Endodermal cell (in vitro differentiated cells): ENCODE data around the gene BTNL3. TPM values are rescaled to one million over a fixed set of nuclear protein-coding genes. Genes with fewer than 3 reads are reported as not detected.
"Not testable (repeated sequence)": the region's sequence is repeated elsewhere in the genome, so short reads cannot be mapped to it uniquely, and the experiment has no call there.

ENCODE experiments used
- DNase-seq: peaks from one replicate; pipeline ENCODE4 v3.0.0-alpha.2; 2017
- H3K27ac ChIP-seq: 2 replicates; pipeline ENCODE4 v1.5.1; 2013; ENCODE audit warnings: mild to moderate bottlenecking, low read depth, low read length, moderate library complexity
- H3K27me3 ChIP-seq: 2 replicates; pipeline ENCODE4 v1.6.1; 2013; ENCODE audit warnings: mild to moderate bottlenecking, low read length, moderate library complexity; ENCODE audit not compliant: insufficient read depth, control insufficient read depth, poor library complexity, severe bottlenecking
- H3K36me3 ChIP-seq: 2 replicates; pipeline ENCODE4 v1.7.0; 2013; ENCODE audit warnings: mild to moderate bottlenecking, low read length, moderate library complexity; ENCODE audit not compliant: control insufficient read depth, insufficient read depth
- H3K4me1 ChIP-seq: one replicate; pipeline ENCODE4 v1.7.0; 2013; ENCODE audit warnings: low read length; ENCODE audit not compliant: control insufficient read depth, insufficient read depth
- H3K4me3 ChIP-seq: 2 replicates; pipeline ENCODE4 v1.5.1; 2013; ENCODE audit warnings: mild to moderate bottlenecking, low read length, moderate library complexity
- H3K9ac ChIP-seq: 2 replicates; pipeline ENCODE4 v1.6.1; 2013; ENCODE audit warnings: mild to moderate bottlenecking, low read length, moderate library complexity; ENCODE audit not compliant: poor library complexity, severe bottlenecking; ENCODE audit errors: extremely low read depth
- H3K9me3 ChIP-seq: 2 replicates; pipeline ENCODE4 v1.6.1; 2013; ENCODE audit warnings: mild to moderate bottlenecking, low read length, moderate library complexity; ENCODE audit not compliant: control insufficient read depth
- H3K27ac Mint-ChIP-seq: 2 replicates; pipeline ENCODE4 v1.8.0; 2020; ENCODE audit warnings: mixed read lengths
- H3K27me3 Mint-ChIP-seq: 2 replicates; pipeline ENCODE4 v1.8.0; 2021; ENCODE audit warnings: mild to moderate bottlenecking, mixed read lengths; ENCODE audit not compliant: insufficient read depth
- H3K36me3 Mint-ChIP-seq: 2 replicates; pipeline ENCODE4 v1.8.0; 2020; ENCODE audit warnings: low read depth, mixed read lengths
- H3K4me1 Mint-ChIP-seq: 2 replicates; pipeline ENCODE4 v1.8.0; 2020; ENCODE audit warnings: mixed read lengths
- H3K4me3 Mint-ChIP-seq: 2 replicates; pipeline ENCODE4 v1.8.0; 2020; ENCODE audit warnings: mild to moderate bottlenecking, moderate library complexity, mixed read lengths
- H3K9me3 Mint-ChIP-seq: 2 replicates; pipeline ENCODE4 v1.8.0; 2020; ENCODE audit warnings: mild to moderate bottlenecking, mixed read lengths
- CTCF ChIP-seq: fragments of 200-600 bp; sonication (generic); conservative IDR thresholded peaks from 2 replicates; pipeline ENCODE4 v1.5.0; 2021; ENCODE audit warnings: antibody characterized with exemption, mild to moderate bottlenecking
- WGBS, 2 experiments: methylation state at CpG; one replicate each; pipeline versions ENCODE4 v1.1.5 to v1.1.7; 2013; ENCODE audit warnings: missing lambda C conversion rate in 2 of 2, mixed read lengths in 1 of 2; ENCODE audit not compliant: insufficient coverage in 1 of 2, insufficient read length in 1 of 2; 5-methylcytosine and 5-hydroxymethylcytosine counted together
- total RNA-seq, 2 donors: library from RNA; stranded (reverse); fragmentation: NEBNext Ultra II Directional in 1 of 2; extraction: Animal tissue kit (Norgen Biotek cat#: 25700) in 1 of 2; gene quantifications; 2 replicates in 1 of 2; 3 replicates in 1 of 2; pipeline ENCODE4 v1.2.1, GENCODE V29; 2021

The BTNL3 gene
- total RNA-seq, 2 donors from 2014 or later = not detected

- no peak overlapping the region for H3K4me3 ChIP-seq
- no peak for TF ChIP-seq CTCF
- H3K36me3 ChIP-seq = no peaks in the 10 kb centered on the region
- Mint-ChIP-seq H3K27ac (no peak overlapping the region), H3K27me3 (peaks cover 9% of the 10 kb centered on the region), H3K4me1 (no peaks in the 10 kb centered on the region), H3K9me3 (no peaks in the 10 kb centered on the region), H3K36me3 (no peaks in the 10 kb centered on the region), H3K4me3 (no peak overlapping the region)
- no peak for DNase-seq
- peaks cover 10% of the 10 kb centered on the region for H3K9me3 ChIP-seq
- H3K27me3 ChIP-seq = no peaks in the 10 kb centered on the region
- no peaks in the 10 kb centered on the region for H3K4me1 ChIP-seq
- H3K9ac ChIP-seq = no peak overlapping the region
- H3K27ac ChIP-seq = no peak overlapping the region
Measured at GRCh38 chr5:181001947-181002346, 13.3 kb downstream of the BTNL3 start.

GRCh38 chr5:181005791-181006190 lies 17.1 kb downstream of the BTNL3 start:
- H3K9ac ChIP-seq = no peak overlapping the region
- H3K4me3 Mint-ChIP-seq = no peak overlapping the region
- WGBS, 2 experiments = 72 to 89% methylated on average over 7 to 9 of the region's 9 CpGs

GRCh38 chr5:181008136-181008535 lies 19.5 kb downstream of the BTNL3 start:
- no peaks in the 10 kb centered on the region for H3K4me1 Mint-ChIP-seq
- no peaks in the 10 kb centered on the region for H3K4me1 ChIP-seq
- WGBS, 2 experiments = 73 to 85% methylated on average over 4 to 6 of the region's 6 CpGs

More at GRCh38 chr5:181005791-181006190, 17.1 kb downstream of the BTNL3 start:
- H3K27ac Mint-ChIP-seq = no peak overlapping the region
- no peaks in the 10 kb centered on the region for H3K36me3 Mint-ChIP-seq
- H3K4me1 ChIP-seq = no peaks in the 10 kb centered on the region
- no peak overlapping the region for H3K27ac ChIP-seq
- H3K27me3 ChIP-seq = no peaks in the 10 kb centered on the region
- no peaks in the 10 kb centered on the region for H3K36me3 ChIP-seq
- DNase-seq = no peak
- H3K27me3 Mint-ChIP-seq = peaks cover 9% of the 10 kb centered on the region
- no peak for TF ChIP-seq CTCF
- H3K4me3 ChIP-seq = no peak overlapping the region
- H3K4me1 Mint-ChIP-seq = no peaks in the 10 kb centered on the region
- peaks cover 10% of the 10 kb centered on the region for H3K9me3 ChIP-seq
- no peaks in the 10 kb centered on the region for H3K9me3 Mint-ChIP-seq

GRCh38 chr5:181010018-181010417 lies 21.4 kb downstream of the BTNL3 start:
- peaks cover 10% of the 10 kb centered on the region for H3K9me3 ChIP-seq
- H3K36me3 ChIP-seq, H3K9ac ChIP-seq, H3K4me3 ChIP-seq, DNase-seq, H3K4me3 Mint-ChIP-seq, H3K27ac ChIP-seq, H3K9me3 Mint-ChIP-seq, H3K27ac Mint-ChIP-seq, H3K4me1 ChIP-seq, H3K4me1 Mint-ChIP-seq, H3K27me3 ChIP-seq, H3K36me3 Mint-ChIP-seq: not testable (repeated sequence)
- peaks cover 29% of the 10 kb centered on the region for H3K27me3 Mint-ChIP-seq
- 82% methylated on average over 4 of the region's 4 CpGs; no CpG with 5 or more reads in 1 of the 2 experiments for WGBS, 2 experiments

More at GRCh38 chr5:181008136-181008535, 19.5 kb downstream of the BTNL3 start:
- Histone ChIP-seq H3K4me3 (no peak overlapping the region), H3K27ac (no peak overlapping the region), H3K9ac (no peak overlapping the region), H3K9me3 (peaks cover 10% of the 10 kb centered on the region), H3K36me3 (no peaks in the 10 kb centered on the region), H3K27me3 (no peaks in the 10 kb centered on the region)
- peak; percentile 53 for DNase-seq
- no peak overlapping the region for H3K4me3 Mint-ChIP-seq
- no peaks in the 10 kb centered on the region for H3K36me3 Mint-ChIP-seq
- H3K9me3 Mint-ChIP-seq = no peaks in the 10 kb centered on the region
- no peak overlapping the region for H3K27ac Mint-ChIP-seq
- peaks cover 22% of the 10 kb centered on the region for H3K27me3 Mint-ChIP-seq
- no peak for TF ChIP-seq CTCF

- DNase-seq, H3K4me1 Mint-ChIP-seq, H3K36me3 Mint-ChIP-seq, H3K9me3 ChIP-seq, H3K4me3 ChIP-seq, H3K9ac ChIP-seq, H3K4me3 Mint-ChIP-seq, H3K27ac ChIP-seq, H3K4me1 ChIP-seq, H3K27me3 ChIP-seq, H3K36me3 ChIP-seq, H3K27ac Mint-ChIP-seq, H3K9me3 Mint-ChIP-seq: not testable (repeated sequence)
- H3K27me3 Mint-ChIP-seq = peaks cover 46% of the 10 kb centered on the region
Measured at GRCh38 chr5:181014654-181015053, 26.0 kb downstream of the BTNL3 start.
